Colon (tissue), 2 donors: Measurements from ENCODE around the gene NR4A1.

ENCODE experiments used
- FAIRE-seq: peaks from 2 replicates; lab custom pipeline; 2012; peaks lifted over from hg19 to GRCh38; lab: Jason Lieb, UNC
- donor health status: control.
- donor health status: control.

NR4A1 gene

DNA sequence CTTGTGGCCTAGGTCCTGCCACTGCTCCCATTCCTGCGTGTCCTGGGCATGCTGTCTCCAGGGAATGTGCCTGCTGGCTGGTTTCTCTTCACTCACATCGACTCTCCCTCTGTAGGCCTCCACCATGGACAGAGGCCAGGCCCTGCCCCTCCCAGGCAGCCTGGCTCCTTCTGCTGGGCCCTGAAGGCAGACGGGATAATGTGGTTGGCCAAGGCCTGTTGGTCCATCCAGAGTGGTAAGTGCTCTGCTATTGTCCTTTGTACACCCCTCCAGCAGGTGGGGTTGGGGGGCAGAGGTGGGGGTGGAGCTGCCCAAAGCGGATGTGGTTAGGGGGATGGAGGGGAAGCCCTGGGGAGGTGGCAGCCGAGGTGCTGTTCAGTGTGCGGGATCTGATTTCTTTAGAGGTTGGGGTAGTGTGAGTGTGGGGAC, 9.5 kb upstream of the NR4A1 start:
- FAIRE-seq, result no peak

GRCh38 chr12:52042706-52043385, 8.4 kb upstream of the NR4A1 start:
- no peak for FAIRE-seq

DNA sequence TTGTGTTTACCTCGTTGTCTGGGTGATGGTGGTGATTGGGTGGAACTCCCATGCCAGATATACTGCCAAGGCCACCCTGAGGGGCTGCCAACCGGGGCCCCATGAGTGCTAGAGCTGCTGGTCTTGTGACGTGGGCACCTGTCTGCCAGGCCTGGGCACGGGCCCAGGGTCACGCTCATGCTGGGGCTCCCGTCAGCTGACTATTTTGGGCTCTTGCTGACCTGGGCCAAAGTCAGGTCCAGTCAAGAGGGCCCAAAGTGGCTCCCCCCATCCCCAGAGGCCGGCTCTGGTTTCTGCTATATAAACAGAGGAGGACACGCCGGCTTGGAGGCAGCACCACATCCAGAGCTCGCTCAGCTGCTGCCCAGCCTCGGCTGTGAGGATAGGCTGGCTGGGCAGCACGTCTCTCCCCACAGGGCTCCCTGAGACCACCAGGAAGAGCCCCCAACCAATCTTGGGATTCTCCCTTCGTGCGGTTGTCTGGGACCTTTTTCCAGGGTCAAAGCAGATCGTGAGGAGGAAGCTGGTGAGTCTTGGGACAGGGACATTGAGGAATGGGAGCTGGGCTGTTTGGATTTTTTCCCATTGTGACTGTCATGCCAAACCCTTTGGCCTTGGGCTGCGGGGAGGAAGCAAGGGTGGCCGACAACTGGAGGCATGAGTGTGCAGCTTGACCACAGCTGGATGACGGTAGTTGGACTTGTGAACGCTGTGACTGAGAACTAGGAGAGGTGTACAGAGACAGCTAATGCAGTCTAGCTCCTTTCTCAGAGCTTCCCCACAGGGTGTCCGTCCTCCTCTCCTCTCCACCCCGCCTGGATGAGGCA, 7.6 kb upstream of the NR4A1 start:
- FAIRE-seq, result no peak

GRCh38 chr12:52044292-52044983, 6.8 kb upstream of the NR4A1 start:
- FAIRE-seq, result no peak

DNA sequence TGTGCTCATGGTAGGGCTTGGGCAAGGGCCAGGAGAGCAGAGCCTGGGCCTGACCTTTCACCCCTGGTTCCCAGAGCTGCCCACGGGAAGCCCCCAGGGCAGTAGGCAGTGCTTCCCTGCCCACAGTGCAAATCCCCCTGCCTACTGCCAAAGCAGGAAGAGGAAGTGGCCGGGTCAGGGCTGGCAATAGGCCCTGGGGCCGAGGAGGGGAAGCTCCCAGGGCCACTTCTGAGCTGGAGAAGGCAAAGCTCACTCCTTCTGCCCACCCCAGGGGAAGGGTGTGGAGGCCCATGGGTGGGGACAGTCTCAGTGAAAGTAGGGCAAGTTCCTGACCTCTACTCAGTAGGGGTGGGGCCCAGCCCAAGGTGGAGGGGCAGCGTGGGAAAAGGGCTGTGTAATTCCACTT, 5.4 kb upstream of the NR4A1 start:
- no peak for FAIRE-seq

DNA sequence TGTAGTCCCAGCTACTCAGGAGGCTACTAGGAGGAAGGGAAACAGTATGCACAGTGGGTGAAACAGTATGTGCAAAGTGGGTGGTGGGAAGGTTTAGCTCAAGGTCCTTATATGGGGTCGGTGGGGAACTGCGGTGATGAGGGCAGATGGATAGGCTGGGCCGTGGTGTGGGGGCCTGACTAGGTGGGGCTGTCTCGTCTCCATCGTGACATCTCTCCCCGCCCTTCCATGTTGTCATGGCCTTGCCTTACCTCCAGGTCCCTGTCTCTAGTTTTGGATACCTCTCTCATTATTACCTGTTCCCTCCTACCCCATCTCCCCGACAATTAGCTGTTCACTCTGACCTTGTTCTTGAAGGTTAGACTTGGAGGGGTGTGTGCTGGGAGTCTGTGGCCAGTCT, 4.4 kb upstream of the NR4A1 start:
- FAIRE-seq, result no peak

DNA sequence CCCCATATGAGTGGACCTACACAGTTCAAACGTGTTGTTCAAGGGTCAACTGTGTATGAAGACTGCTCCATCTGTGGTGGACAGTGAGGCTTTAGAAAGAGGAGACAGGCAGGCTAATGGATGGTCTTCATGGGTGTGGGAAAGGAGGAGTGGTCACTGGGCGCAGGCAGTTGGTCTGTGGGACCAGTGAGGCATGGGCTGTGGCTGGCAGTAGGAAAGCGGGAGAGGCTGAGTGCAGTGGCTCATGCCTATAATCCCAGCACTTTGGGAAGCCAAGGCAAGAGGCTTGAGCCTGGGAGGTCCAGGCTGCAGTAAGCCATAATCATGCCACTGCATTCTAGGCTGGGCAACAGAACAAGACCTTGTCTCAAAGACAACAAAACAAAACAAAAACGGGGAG, 2.0 kb upstream of the NR4A1 start:
- no peak for FAIRE-seq

DNA sequence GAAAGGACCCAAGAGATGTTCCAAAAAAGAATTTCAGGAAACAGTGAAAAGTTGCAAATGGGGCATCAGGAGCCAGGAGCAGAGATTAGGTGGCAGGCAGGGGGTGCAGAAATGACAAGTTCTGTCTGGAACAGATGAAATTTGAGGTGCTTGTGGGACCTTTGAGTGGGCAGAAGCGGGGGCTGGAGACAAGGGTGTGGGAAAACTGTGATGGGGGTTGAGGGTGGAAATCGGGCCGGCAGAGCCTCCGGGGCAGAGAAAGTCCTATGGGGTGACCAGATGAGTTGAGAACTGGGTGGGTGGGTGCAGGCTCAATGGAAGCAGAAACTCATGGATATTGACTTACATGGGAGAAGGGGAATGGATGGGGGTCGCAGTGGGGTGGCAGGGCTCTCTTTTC, 1.6 kb upstream of the NR4A1 start:
- no peak for FAIRE-seq

GRCh38 chr12:52050116-52050757, 1.0 kb upstream of the NR4A1 start:
- no peak for FAIRE-seq

DNA sequence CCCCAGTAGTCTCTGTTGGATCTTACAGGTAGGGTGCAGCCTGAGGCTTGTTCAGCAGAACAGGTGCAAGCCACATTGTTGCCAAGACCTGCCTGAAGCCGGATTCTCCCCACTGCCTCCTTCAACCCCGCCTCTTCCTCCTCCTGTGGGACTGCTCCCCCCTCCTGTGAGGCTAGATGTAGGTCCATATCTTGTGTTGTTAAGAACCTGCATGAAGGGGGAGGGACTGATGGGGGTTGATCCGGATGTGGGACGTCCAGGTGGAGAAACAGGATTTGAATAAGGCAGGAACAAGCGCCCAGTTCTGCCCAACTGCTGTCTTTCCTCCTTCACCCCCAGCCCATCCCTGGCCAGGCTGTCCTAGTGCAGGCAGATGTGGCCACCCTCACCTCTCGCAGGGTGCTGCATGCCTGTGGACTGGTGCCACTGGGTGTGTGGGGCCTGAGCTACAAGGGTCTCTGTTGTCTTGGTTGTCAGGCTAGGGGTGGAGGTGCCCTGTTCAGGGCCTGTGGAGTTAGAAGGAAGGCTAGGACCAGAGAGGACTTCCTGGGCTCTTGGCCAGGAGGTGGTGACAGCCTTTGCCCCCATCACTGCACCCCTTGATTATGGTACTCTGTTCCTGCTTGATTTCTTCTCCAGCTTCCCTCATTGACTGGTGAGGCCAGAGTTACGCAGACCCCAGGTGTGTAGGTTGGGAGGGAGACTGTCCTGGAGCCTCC, 1.4 kb downstream of the NR4A1 start:
- no peak for FAIRE-seq

DNA sequence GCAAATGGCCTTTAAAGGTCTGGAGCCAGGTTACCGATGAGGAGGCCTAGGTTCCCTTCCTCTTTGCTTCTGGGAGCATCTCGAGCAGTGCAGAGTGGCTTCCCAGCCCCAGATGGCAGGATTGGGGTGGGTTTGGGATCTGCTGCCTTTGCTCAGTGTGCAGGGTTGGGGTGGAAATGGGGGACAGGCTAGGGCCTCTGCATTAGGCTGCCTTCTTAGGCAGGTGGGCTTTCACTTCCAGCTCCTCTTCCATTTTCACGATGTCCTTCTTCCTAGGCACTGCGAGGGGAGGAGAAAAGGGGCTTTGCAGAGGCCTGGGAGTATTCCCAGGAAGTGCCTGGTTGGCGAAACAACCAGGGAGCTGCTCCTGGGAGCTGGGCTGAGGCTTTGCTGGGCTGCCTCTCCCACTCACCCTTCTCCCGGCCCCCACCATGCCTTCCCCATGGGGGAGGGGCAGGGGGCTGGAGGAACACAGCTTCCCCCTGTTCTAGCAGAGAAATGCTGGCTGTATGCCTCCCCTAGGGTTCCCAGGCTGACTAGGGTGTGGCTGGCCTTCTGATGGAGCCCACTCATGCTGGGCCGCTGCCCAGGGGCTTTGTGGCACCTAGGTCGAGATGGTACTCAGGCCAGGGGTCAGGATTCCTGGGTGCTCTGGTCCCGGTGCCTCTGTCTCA, 2.4 kb downstream of the NR4A1 start:
- no peak for FAIRE-seq

GRCh38 chr12:52054231-52054832, 3.1 kb downstream of the NR4A1 start:
- FAIRE-seq, result no peak

DNA sequence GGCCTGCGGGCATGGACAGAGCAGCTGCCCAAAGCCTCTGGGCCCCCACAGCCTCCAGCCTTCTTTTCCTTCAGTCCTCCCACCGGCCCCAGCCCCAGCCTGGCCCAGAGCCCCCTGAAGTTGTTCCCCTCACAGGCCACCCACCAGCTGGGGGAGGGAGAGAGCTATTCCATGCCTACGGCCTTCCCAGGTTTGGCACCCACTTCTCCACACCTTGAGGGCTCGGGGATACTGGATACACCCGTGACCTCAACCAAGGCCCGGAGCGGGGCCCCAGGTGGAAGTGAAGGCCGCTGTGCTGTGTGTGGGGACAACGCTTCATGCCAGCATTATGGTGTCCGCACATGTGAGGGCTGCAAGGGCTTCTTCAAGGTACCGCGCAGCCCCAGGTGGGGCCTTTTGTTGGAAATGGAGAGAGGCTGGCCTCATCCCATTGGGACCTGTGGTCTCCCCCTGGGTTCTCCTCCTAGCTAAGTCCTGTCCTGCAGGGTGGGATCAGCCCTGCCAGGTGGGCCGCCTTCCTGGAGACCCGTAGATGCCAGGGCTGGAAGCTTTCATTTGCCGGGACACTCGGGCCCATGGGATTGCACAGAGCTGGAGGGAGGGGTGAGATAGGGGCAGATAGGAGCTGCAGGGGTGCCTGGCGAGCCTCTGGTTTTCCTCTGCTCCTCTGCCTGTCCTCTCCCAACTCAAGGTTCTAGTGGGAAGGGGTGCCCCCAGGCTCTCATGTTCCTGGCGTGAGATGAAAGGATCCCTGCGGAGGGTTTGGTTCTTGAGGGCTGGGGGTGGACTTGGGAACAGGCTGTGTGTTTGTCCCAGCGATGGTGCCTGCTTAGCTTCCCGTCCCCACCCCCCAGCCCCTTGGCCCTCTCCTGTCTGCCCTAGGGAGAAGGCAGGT, 3.8 kb downstream of the NR4A1 start:
- FAIRE-seq, result no peak

GRCh38 chr12:52055731-52056711, 4.8 kb downstream of the NR4A1 start:
- no peak for FAIRE-seq

- FAIRE-seq, result no peak
Measured at GRCh38 chr12:52056801-52057637, 5.8 kb downstream of the NR4A1 start.

DNA sequence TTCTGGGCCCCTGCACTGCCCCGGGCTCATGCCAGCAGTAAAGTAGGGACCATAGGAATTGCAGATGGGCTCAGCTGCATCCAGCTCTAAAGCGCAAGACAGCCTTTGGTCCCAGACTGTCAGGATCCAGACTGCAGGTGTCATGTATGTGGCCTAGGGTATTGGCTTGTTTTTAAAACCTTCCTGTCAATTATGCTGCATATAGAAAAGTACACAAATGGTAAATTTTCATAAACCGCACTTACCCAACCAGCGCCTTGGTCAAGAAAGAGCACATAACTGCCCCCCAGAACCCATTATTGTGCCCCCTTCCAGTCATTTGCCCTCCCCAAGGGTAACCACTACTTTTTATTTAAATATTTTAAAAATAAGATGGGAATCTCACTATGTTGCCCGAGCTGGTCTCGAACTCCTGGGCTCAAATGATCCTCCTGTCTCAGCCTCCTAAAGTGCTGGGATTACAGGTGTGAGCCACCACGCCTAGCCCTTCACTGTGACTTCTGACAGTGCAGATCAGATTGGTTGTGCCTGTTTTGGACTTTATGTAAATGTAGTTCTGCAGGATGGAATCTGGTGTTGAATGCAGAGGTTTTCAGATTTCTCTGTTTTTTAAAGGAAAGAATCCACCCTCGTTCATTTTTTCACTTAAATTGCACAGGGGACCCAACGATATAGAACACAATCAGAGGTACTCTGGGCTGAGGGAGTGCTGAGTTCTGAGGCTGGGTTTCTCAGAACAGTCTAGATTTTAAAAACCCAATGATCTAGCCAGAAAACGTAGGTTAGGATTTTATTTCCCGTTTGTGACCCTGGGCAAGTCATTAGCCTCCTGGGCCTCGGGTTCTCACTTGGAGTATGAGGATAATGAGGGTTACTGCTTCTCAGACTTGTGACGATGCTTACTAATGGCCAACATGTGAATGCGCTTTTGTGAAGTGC, 6.7 kb downstream of the NR4A1 start:
- FAIRE-seq, result no peak
